GM18507 (cell line): ENCODE data around the gene TRPV6.

ENCODE experiments used
- DNase-seq: peaks from one replicate; pipeline ENCODE4 v3.0.0; 2011; ENCODE audit warnings: low read depth; ENCODE audit not compliant: insufficient read length; ENCODE audit errors: extremely low spot score
- FAIRE-seq: peaks from 2 replicates; lab custom pipeline; 2011; peaks lifted over from hg19 to GRCh38; lab: Jason Lieb, UNC

Gene TRPV6

DNA sequence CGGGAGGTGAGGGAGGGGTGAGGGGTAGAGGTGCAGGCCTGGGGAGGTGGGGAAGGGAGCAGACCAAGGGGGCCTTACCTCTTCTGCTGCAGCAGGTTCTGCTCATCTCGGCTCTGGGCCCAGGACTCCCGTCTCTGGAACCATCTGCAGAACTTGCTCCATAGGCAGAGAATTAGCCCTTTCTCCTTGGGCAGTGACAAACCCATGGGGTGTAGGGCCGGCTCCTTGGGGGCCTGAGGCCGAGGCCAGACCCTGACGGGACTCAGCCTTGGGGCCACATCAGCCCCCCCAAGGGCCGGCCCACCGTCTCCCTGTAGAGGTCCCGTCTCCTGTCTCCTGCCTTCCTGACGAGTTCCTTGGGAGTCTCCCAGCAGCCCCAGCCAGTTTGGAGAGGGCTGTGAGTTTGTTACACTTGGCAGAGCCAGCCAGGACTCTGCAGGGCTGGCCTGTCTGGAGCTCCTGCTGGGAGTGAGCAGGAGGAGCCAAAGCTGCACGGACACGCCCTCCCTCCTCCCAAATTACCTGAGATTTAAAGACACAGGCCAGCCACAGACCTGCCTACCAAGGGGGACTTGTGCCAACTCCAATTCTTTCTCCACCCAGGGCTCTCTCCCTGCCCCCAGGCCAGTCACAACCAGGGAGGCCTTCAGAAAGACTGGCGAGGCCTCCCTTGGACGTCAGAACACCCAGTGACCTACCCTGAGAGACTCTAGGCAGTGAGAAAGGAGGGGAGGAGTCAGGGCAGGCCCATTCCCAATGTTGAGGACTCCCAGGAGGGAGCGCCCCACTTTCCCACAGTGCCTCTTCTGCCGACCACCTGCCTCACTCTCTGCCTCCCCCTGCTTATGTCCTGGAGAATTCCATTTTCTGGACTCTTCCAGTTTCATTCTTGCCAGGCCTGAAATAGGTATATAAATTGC lies at the start of gene TRPV6:
TRPV6 (minus strand) TSS at position 435 of the 920 bp plus-strand sequence.
- no peak for DNase-seq
- FAIRE-seq = no peak

DNA sequence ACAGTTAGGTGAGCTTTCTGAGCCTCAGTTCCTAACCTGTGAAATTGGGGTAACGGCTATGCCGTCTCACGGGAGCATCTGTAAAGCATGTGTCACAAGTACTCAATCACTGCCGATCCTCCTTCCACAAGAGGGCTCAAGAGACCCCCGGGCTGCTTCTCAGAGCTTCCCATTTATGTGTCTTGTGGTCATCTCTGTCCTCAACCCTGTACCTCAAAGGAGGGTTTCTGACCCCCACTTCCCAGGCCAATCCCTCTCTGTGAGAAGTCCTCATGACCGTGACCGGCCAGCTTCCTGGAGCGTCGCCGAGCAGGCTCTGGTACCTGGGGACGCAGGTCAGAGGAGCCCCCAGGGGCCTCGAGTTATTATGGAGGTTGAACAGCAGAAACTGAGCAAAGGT lies 48.5 kb upstream of the TRPV6 start:
- no peak for FAIRE-seq

DNA sequence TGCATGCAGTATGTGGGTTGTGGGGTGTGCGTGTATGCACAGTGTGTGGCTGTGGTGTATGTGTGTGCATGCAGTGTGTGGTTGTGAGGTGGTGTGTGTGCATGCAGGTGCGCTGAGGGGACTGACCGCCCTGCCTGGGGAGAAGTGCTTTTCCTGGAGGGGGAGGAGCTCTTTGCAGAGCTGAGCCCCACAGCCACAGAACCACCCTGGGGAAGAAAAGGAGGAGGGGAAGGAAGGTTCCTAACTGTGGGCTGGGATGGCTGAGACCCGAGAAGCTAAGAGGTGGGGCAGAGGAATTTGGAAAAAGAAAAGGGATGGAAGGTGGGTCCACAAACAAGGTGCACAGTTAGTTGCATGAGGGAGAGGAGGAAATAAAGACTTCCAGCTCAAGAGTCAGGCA lies 48.1 kb upstream of the TRPV6 start, which contains the start of gene TRPV5:
TRPV5 (minus strand) TSS at position 123 of the 400 bp plus-strand sequence. CDS start 287 bp downstream, outside the sequence.
- DNase-seq (no peak), FAIRE-seq (no peak)

More for the DNA sequence above, 48.5 kb upstream of the TRPV6 start:
- no peak for DNase-seq

DNA sequence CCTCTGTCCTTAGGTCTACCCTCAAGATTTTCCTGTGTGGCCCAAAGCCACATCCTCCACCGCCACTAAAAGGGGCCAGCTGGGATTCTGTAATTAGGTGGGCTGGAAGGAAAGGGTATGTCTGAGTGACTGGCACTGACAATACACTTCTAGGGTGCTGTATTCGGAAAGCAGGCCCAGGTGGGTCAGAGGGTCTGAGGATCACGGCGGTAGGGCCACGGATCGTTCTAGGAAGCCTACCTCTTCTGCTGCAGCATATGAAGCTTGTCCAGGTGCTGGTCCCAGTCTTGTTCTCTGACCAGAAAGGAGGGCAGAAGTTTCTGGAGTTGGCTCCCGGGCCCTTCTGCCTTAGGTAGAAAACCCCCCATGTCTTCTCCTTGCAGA lies 47.5 kb upstream of the TRPV6 start:
- DNase-seq (no peak), FAIRE-seq (no peak)

DNA sequence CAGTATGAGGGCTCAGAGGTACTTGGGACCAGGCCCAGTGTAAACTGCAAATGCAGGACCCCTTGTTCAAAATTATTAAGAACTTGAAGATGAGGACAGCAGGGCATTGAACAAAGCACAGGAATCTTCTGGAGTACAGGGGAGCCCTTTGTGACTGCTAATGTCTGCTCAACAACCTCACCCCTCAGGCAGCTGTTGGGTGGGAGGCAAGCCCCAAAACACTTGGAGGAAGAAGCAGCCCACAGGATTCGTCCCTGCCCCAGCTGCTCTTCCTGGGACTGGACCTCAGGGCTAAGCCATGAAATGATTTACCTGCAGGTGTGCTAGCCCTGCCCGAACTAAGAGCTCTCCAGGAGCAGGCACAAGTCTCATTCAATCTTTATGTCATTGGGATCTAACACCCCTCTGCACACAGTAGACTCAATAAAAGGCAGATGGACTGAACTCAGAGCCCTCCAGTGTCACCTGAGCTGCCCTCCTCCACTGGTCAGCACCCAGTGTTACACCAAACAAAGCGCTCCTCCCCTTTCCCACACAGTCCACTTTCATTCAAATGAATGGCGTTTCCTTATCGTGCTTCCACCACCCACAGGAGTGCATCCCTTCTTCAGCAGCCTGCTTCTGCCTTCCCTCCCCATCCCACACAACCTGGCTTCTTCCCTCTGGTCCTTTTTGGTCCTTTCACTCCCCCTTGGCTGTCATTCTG lies 47.0 kb upstream of the TRPV6 start:
- FAIRE-seq = no peak

DNA sequence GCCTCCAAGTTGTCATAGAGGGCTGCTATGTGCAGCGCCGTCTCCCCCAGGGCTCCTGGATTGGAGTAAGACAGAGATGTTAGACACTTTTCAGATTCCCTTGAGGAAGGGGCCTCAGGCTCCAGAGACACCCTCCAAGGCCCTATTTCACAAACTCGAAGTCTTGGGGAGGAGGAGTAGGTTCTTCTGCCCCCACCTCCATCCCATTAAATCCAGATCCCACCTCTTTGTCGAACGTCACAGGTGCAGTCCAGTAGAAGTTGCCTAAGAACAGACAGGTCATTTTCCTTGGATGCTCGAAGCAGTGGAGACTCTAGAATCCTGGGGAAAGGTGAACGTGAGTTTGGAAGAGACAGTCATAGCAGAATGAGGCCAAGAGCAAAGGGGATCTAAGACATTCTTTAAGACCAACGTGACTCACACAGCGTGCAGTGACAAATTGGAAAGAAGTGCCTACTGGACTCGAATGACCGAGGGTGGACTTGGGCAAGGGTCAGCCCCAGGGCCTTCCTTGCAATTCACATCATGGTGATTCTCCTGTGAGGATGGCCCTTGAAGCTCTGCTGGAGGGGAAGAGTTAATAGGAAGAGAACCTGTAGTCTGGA lies 44.7 kb upstream of the TRPV6 start:
- DNase-seq (no peak), FAIRE-seq (no peak)

More for the DNA sequence above, 47.0 kb upstream of the TRPV6 start:
- DNase-seq = no peak

DNA sequence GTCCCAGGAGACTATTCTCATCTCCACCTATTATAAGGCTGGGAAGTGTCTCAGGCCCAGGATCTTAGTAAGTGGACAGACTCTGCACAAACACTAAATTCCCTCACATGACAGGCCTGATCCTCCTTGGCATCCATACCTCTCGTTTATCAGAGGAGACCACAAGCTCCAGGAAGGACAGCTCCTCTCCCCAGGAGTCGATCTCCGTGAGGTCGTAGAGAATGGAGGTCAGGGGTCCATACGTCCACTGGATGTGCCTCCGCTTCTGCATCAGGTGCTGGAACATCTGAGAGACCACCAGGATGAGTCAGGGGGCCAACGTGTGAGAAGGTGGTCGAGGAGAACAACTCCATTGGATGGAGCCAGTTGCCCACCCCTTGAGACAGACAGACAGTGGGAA lies 42.4 kb upstream of the TRPV6 start:
- DNase-seq (no peak), FAIRE-seq (no peak)

DNA sequence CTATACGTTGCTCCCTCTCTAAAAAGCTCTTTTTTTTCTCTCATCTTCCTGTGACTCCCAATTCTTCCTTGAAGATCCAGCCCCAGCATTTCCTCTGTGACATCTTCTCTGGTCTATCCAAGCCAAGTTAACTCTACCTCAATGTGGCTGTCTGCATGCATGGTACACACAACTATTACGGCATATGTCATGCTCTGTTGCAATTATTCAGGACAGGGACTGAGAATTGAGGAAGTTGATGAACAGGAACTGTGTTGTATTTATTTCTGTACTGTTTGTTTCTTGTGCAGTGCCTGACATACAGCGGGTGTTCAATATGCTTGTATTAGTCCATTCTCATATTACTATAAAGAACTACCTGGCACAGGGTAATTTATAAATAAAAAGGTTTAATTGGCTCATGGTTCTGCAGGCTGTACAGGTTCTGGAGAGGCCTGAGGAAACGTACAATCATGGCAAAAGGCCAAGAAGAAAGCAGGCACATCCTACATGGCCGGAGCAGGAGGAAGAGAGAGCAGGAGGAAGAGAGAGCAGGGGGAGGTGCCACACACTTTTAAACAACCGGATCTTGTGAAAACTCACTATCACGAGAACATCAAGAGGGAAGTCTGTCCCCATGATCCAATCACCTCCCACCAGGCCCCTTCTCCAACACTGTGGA lies 41.7 kb upstream of the TRPV6 start:
- FAIRE-seq (no peak), DNase-seq (no peak)

DNA sequence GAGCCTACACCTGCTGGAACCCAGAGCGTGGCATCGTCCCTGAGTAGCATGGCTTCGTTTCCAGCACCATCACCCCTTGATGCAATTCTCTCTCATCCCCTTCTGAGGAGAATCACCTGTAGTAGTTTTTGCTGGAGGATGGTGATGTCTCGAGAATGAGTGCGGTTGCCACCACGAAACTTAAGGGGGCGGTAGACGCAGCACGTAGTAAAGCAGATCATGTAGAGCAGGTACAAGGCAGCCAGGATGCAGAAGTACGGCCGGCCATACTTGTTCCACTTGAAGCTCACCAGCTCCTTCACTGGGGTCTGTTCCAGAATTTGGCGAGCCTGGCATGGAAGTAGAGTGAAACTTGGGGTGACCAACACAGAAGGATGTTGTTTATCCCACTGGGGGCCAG lies 39.9 kb upstream of the TRPV6 start:
- DNase-seq (no peak), FAIRE-seq (no peak)

DNA sequence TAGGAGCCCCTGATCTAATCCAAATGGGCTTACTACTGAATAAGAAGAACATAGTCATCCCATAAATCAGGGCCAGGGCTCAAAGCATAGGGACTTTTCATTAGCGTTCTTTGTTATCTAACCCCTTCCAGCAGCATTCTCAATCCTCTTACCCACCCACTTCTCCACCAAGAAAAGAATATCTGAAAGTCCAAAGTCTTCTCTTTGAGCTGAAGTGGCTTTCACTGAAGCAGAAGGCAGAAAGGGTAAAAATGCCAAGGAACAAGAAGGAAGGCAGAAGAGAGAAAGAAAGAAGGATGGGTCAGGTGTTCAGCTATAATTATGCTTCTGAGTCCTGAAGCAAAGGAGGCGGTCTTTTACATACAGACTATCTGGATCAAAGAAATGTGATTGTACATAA lies 37.8 kb upstream of the TRPV6 start:
- DNase-seq (no peak), FAIRE-seq (no peak)

DNA sequence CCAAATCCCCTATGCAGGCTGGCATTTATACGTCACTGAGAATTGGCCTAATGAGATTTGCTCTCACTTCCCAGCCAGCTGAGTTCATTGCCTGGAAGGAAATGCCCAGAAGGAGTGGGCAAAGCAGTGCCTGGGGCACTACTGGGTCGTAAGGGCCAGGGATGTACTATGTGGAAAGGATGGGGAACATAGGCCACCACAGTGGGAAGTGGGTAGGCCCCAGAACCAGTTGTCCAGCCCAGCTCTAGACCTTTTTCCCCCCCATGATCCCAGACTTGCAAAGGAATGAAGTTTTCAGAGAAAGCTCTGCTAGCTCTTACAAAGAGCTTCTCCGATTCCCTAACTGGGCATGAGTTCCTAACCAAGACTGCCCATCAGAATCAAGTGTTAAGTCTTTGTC lies 34.1 kb upstream of the TRPV6 start:
- no peak for DNase-seq
- no peak for FAIRE-seq

DNA sequence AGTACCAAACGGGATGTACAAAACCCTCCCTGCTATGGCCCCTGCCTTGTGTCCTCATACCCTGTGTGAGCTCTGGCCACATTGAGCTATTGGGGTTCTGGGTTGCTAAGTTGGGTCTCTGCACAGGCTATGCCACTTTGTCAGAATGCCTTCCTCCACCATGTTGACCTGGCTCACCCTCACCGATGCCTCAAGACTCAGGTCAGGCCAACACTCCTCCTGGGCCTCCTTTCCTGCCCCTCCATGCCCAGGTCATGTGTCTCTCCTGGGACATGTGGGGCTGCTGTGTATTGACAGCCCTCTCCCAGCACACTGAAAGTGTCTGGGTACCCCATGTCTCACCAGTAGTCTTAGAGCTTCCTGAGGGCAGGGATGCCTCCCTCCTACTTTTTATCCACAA lies 33.4 kb upstream of the TRPV6 start:
- no peak for FAIRE-seq

DNA sequence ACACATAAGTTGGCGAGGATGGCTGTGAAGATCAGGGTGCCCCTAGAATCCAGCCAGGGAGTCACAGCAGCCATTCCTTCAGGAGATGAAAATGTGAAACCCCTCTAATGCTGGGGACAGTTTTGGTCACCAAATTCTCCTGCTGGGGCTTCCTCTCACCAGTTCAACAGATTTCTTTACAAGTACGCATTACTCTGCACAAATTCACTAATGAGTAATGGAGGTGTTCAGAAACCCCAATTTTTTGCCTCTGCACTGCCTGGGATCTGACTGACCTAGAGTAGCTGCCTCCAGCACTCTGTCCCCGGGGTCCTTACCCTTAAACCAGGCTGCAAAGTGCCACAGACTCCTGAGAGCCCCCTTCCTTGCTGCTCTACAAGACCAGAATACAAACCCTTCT lies 31.9 kb upstream of the TRPV6 start:
- FAIRE-seq = no peak

More for the DNA sequence above, 33.4 kb upstream of the TRPV6 start:
- DNase-seq = no peak

DNA sequence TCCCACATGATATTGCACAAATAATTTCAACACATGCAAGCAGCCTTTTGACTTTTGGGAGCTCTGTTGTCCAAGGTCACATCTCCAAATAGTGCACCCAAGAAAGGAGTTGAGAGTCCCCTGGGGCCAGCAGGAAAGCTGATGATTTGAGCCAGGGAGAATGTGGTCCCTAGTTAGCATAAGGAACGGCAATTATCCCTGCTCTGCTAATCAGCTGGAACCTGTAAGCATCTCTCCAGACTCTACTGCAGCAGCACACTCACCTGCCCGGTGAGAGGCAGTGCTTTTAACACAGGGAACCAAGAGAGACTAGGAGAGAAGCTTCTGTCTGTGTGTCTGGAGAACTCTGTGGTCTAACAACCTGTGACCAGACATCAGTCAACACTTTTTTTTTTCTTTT lies 31.0 kb upstream of the TRPV6 start:
- no peak for FAIRE-seq
- no peak for DNase-seq

More for the DNA sequence above, 31.9 kb upstream of the TRPV6 start:
- DNase-seq = no peak

DNA sequence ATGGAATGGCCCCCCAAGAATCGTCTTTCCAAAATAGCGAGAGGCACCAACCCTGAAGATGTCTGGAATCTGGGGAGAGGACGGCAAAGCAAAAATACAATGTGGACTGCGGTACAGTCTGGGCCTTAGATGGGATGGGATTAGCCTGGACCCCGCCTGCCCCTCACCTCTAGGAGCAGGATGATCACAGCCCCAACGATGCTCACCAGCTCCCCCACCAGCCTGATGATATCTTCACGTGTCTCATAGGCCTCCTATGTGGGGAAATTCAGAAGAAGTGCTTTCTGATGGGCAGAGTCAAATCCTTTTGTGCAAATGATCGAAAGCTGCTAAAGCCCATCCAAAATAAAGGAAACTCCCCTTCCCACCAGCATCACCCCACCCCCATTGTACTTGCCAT lies 29.8 kb upstream of the TRPV6 start:
- DNase-seq (no peak), FAIRE-seq (no peak)

DNA sequence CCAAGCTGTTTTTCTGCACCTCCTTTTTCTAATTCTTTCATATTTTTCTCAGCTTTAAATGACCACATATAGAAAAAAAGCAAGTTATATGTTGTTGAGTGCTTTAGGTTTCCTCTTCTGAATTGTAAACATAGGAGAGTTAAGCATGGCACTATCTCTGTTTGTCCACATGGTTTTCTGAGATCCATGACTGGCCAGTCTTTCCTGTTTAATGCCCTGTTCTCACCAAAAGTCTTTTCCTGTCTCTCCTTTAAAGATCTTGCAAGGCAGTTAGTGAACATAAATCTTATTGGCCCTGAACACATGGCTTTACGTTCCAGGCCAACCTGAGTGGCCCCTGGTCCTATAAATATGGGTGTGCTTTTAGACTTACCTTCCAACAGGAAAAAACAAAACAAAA lies 28.6 kb upstream of the TRPV6 start:
- FAIRE-seq = no peak
- no peak for DNase-seq

DNA sequence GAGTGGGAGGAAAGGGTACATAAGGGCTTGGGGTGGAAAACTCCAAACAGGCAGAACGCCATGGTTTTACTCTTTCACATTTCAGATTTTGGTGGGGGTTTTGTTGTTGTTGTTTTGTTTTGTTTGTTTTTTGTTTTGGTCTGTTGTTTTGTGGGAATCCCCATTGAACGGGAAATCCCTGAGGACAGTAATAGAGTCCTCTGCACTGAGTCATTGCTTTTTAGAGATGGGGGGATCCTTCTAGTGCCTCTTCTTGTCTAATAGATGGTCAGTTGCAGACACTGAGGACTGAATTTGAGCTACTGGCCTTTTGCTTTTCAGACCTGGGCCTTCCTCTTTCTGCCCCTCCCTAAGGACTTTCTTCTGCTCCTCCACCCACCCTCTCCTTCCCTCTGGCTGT lies 28.0 kb upstream of the TRPV6 start:
- DNase-seq = no peak
- FAIRE-seq = no peak

DNA sequence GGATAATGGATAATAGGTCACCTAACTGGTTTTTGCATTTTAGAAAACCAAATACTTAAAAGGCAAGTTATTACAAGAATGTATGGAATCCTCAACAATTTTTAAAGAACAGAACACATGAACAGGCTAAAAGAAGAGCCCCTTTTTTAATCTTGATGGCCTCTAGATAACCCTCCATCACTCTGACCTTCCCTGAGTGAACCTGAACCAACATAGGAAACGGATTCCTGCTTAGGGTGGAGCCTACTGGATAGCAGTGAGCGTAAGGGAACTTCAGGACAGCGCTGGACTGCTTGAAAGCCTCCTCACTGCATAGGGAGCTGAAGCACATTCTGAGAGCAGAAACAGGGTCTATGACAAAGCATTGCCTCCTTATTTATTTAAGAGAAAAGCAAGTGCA lies 27.5 kb upstream of the TRPV6 start:
- FAIRE-seq = no peak
- no peak for DNase-seq

DNA sequence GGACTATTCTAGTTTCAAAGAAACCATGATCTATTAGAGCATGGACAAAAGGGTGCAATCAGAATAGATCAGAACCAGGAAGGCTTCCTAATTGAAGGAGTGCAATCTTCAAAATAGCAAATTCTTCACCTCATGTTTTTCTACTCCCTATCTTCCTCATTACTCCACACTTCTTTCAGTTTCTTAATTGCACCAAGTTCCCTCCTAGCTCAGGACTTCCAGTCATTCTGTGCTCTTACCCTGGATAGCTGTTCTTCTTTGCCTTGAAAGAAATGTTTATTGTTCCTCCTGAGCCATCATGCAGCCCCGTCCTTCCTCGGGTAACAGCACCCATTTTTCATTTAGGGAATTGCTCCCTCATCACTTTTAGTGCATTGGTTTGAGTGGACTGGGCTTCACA lies 24.9 kb upstream of the TRPV6 start:
- DNase-seq = no peak
- FAIRE-seq = no peak

DNA sequence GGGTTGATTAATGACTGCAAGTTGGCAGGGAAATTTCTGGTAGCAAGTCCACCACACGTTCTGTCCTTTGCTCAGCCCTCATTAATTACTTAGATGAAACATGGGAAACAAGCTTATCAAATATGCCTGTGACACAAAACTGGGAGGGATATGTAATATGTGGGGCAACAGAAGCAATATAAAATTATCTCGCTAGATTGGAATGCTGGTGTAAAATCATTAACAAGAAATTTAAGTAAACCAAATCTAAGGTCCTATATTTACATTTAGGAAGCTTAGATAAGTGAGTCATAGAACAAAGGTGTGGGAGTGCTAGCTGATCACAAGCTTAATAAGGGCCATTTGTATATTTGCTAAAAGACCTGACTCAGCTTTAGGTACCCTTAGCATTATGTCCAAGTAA lies 24.5 kb upstream of the TRPV6 start:
- DNase-seq = no peak
- FAIRE-seq = no peak
